Measurements from ENCODE around the gene SORCS3.

- no peak for TF ChIP-seq POLR2A (IDR thresholded peaks at IDR 0.05)
- TF ChIP-seq CTCF (IDR thresholded peaks at IDR 0.05), result no peak
Measured at GRCh38 chr10:105068497-105068896, 427.4 kb downstream of the SORCS3 start.
